Stomach (tissue), 9 donors: ENCODE data around the gene UBE2R2. TPM values are rescaled to one million over a fixed set of nuclear protein-coding genes. Genes with fewer than 3 reads are reported as not detected.
A peak's percentile ranks its signal among the peaks of the same experiment; 100 is the strongest.

Source experiments
- DNase-seq, 2 donors: peaks; one replicate each; pipeline versions ENCODE4 v3.0.0 to v3.0.0-alpha.2; 2013 to 2019
- H3K27ac ChIP-seq, 5 donors: fragments of 200-600 bp in 4 of 5; sonication (generic) in 4 of 5; one replicate each; pipeline ENCODE4 v1.5.1; 2013 to 2019; ENCODE audit warnings: mild to moderate bottlenecking in 1 of 5, moderate library complexity in 1 of 5
- H3K27me3 ChIP-seq, 3 donors: fragments of 200-600 bp; sonication (generic); one replicate each; pipeline ENCODE4 v1.5.1; 2017 to 2019; ENCODE audit warnings: mixed run types in 1 of 3
- H3K36me3 ChIP-seq, 4 donors: fragments of 200-600 bp; sonication (generic); 1 replicate in 3 of 4; 2 replicates in 1 of 4; pipeline ENCODE4 v1.5.1; 2016 to 2019
- H3K4me1 ChIP-seq, 4 donors: fragments of 200-600 bp; sonication (generic); one replicate each; pipeline ENCODE4 v1.5.1; 2016 to 2019
- H3K4me3 ChIP-seq, 4 donors: fragments of 200-600 bp; sonication (generic) in 3 of 4; one replicate each; pipeline ENCODE4 v1.5.1; 2016 to 2019; ENCODE audit warnings: mild to moderate bottlenecking in 1 of 4
- H3K9me3 ChIP-seq, 4 donors: fragments of 200-600 bp; sonication (generic); one replicate each; pipeline ENCODE4 v1.5.1; 2016 to 2019
- CTCF ChIP-seq, 7 experiments: fragments of 450-650 bp in 4 of 7; fragments of 200-600 bp in 3 of 7; sonication (generic) in 3 of 7; IDR thresholded peaks; one replicate each; pipeline ENCODE4 v1.5.1; 2016 to 2019; ENCODE audit warnings: antibody characterized with exemption in 7 of 7, control low read depth in 2 of 7, mild to moderate bottlenecking in 1 of 7
- EP300 ChIP-seq: sonication (generic); formaldehyde crosslinking; IDR thresholded peaks from one replicate; pipeline ENCODE4 v1.6.1; 2017; ENCODE audit warnings: antibody characterized with exemption
- POLR2A ChIP-seq, 4 donors: fragments of 450-650 bp; IDR thresholded peaks; one replicate each; pipeline ENCODE4 v1.6.1; 2016; ENCODE audit warnings: antibody characterized with exemption in 4 of 4, control low read depth in 2 of 4, mild to moderate bottlenecking in 1 of 4, moderate library complexity in 1 of 4
- POLR2AphosphoS5 ChIP-seq, 3 donors: sonication (generic); formaldehyde crosslinking; IDR thresholded peaks; one replicate each; pipeline ENCODE4 v1.6.1; 2016; ENCODE audit warnings: antibody characterized with exemption in 3 of 3
- WGBS, 5 donors: extraction: QIAGEN DNeasy Blood & Tissue Kit in 3 of 5; methylation state at CpG; one replicate each; pipeline versions ENCODE4 v1.1.5 to v1.1.7; 2013 to 2018; 5-methylcytosine and 5-hydroxymethylcytosine counted together
- intact Hi-C: fragments of 100-400 bp; cut with DNase I; formaldehyde crosslinking; loops from one replicate; pipeline ENCODE4 v1.15.1; 2023; ENCODE audit warnings: low total_unique reads
- polyA plus RNA-seq, 3 donors: library from polyadenylated mRNA; stranded (reverse); fragments of 200-250 nt; gene quantifications; one replicate each; pipeline ENCODE4 v1.2.3, GENCODE V29; 2013
- total RNA-seq, 5 donors: library from RNA; depleted of rRNA; stranded (reverse); fragments of >200 nt; gene quantifications; one replicate each; pipeline versions ENCODE4 v1.1.0 to v1.2.3, GENCODE V29; 2014 to 2016
- donor health status: healthy with polysubstance abuse.
- donor health status: Bipolar disorder and iron deficiency.
- donor health status: healthy.

UBE2R2 gene
- total and polyA plus RNA-seq, 8 donors = 6.4 to 117 (median 23.9) TPM

GRCh38 chr9:33877727-33878489 is 60.9 kb downstream of the UBE2R2 start:
- peaks cover 0 to 74% (median 32%) of the 10 kb centered on the region in 4 donors for H3K4me1 ChIP-seq
- DNase-seq = no peak
- H3K27ac ChIP-seq = no peak overlapping the region
- no peak overlapping the region for H3K4me3 ChIP-seq
- intact Hi-C loops = no loop called here
- H3K9me3 ChIP-seq = no peaks in the 10 kb centered on the region
- TF ChIP-seq POLR2A (IDR thresholded peaks at IDR 0.05) = no peak
- no peak for TF ChIP-seq POLR2AphosphoS5 (IDR thresholded peaks at IDR 0.05)
- TF ChIP-seq CTCF (IDR thresholded peaks at IDR 0.05) = no peak
- no peak for TF ChIP-seq EP300
- H3K27me3 ChIP-seq = no peaks in the 10 kb centered on the region
- no peaks in the 10 kb centered on the region for H3K36me3 ChIP-seq
- 58 to 73% (median 67%) methylated on average over 10 of the region's 10 CpGs for WGBS, 5 donors

GRCh38 chr9:33878691-33879366 is 61.9 kb downstream of the UBE2R2 start:
- Histone ChIP-seq H3K36me3 (no peaks in the 10 kb centered on the region), H3K4me1 (peaks cover 0 to 75% (median 34%) of the 10 kb centered on the region in 4 donors), H3K27me3 (no peaks in the 10 kb centered on the region), H3K9me3 (no peaks in the 10 kb centered on the region), H3K4me3 (no peak overlapping the region), H3K27ac (no peak overlapping the region)
- WGBS, 5 donors = 53 to 66% (median 60%) methylated on average over 7 of the region's 7 CpGs
- TF ChIP-seq POLR2AphosphoS5 (IDR thresholded peaks at IDR 0.05) (no peak), CTCF (IDR thresholded peaks at IDR 0.05) (no peak), POLR2A (IDR thresholded peaks at IDR 0.05) (no peak), EP300 (no peak)
- no peak for DNase-seq
- intact Hi-C loops = no loop called here

- H3K4me1 ChIP-seq = peaks cover 13 to 82% (median 44%) of the 10 kb centered on the region in 4 donors
- H3K9me3 ChIP-seq = no peaks in the 10 kb centered on the region
- no peaks in the 10 kb centered on the region for H3K27me3 ChIP-seq
- no peak overlapping the region for H3K27ac ChIP-seq
- intact Hi-C loops = no loop called here
- TF ChIP-seq POLR2A (IDR thresholded peaks at IDR 0.05) = no peak
- no peak for TF ChIP-seq CTCF (IDR thresholded peaks at IDR 0.05)
- TF ChIP-seq POLR2AphosphoS5 (IDR thresholded peaks at IDR 0.05) = no peak
- no peak for TF ChIP-seq EP300
- DNase-seq = no peak
- H3K4me3 ChIP-seq = peak overlapping the region in 1 of 4 donors; percentile 1
- WGBS, 5 donors = 93 to 95% (median 95%) methylated on average over 8 of the region's 8 CpGs
- H3K36me3 ChIP-seq = no peaks in the 10 kb centered on the region
Measured at GRCh38 chr9:33880211-33881089, 63.5 kb downstream of the UBE2R2 start.

GRCh38 chr9:33881635-33882034 is 64.7 kb downstream of the UBE2R2 start:
- no peak for DNase-seq
- H3K27me3 ChIP-seq = no peaks in the 10 kb centered on the region
- TF ChIP-seq CTCF (IDR thresholded peaks at IDR 0.05) = no peak
- no peak for TF ChIP-seq POLR2A (IDR thresholded peaks at IDR 0.05)
- no peak for TF ChIP-seq POLR2AphosphoS5 (IDR thresholded peaks at IDR 0.05)
- no peak for TF ChIP-seq EP300
- no peaks in the 10 kb centered on the region for H3K9me3 ChIP-seq
- no peak overlapping the region for H3K27ac ChIP-seq
- peaks cover 21 to 83% (median 49%) of the 10 kb centered on the region in 4 donors for H3K4me1 ChIP-seq
- H3K4me3 ChIP-seq = no peak overlapping the region
- intact Hi-C loops = no loop called here
- WGBS, 5 donors = 11 to 60% (median 38%) methylated on average over 1 of the region's 1 CpG
- H3K36me3 ChIP-seq = no peaks in the 10 kb centered on the region
